ENCODE measurements around the gene TNP2.

TNP2 gene

DNA sequence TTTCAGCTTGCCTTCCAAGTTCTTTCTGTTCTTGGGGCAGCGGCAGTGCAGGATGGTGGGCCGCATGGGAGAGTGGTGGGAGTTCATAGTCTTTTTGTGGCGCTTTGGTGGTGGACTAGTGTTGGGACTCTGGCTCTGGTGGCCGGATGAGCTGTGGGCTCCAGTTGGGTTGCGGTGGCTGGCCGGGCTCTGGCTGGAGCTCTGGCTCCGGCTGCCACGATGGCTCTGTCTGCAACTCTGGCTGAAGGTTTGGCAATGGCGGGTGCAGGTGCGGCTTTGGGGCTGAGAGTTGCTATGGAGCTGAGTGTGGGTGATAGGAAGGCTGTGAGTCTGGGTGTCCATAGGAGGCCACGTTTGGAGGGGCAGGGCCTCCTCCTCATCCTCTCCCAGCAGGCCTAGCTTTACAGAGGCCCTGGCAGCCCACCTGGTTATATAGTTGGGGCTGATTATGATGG, at the start of gene TNP2:
Gene TNP2 (minus strand): TSS at position 405 of the 455 bp plus-strand sequence. CDS start 63 bp downstream, at position 342.
- Mint-ChIP-seq H3K36me3 (no peaks in the 10 kb centered on the region), H3K4me3 (no peak within 1 kb of the TSS), H3K9me3 (ENCODE audit: low read depth) (no peaks in the 10 kb centered on the region), H3K27me3 (no peaks in the 10 kb centered on the region), H3K27ac (no peak within 1 kb of the TSS), H3K4me1 (ENCODE audit: low read depth) (peaks cover 11% of the 10 kb centered on the region)

DNA sequence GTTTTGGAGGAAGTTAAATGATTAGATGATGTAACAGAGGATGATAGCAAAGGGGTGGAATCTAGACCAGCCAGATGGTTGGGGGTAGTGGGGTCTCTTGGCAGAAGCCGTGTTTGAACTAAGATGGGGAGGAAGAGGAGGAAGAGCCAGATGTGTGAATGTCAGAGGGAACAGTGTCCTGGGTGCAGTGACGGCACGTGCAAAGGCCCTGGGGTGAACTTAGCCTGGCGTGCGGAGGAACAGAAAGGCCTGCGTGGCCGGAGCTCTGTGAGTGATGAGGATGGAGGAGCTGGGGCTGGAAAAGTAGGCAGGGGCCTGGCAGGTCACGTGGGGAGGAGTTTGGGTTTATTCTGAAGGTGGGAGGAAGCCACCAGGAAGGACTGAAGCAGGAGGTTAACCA, 49.7 kb upstream of the TNP2 start:
- H3K36me3 Mint-ChIP-seq, result no peaks in the 10 kb centered on the region

DNA sequence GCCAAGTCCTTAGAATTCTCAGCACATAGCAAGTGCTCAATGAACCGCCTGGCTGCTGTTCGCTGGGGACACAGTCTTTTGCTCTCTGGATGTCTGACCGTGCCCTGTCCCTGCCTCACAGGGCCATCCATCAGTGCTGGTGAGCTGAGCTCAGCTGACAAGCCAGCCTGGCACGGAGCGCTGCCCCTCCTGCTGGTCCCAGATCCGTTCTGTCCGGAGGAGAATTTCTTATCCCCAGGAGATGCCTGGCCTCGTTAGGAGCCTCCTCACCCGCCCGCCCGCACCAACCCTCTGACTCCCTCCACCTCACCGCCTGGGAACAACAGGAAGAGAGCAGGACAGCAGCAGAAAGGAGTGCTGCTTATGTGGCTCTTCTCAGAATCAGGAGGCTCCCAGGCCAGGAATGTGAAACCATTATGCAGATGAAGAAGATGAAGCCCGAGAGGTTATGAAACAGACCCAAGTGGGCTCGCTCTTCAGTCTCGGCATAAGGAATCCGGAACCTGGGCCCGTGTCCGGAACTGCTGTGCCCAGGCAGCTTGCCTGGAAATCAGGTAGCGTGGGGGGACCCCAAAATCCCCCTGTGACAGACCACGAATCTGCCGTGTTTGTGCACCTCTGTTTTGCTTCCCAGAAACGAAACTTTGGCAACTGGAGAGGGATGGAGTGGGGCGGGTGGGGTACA, 47.3 kb upstream of the TNP2 start:
- H3K36me3 Mint-ChIP-seq, result no peaks in the 10 kb centered on the region
- peaks cover 23% of the 10 kb centered on the region for H3K4me1 Mint-ChIP-seq (ENCODE audit: low read depth)
- H3K4me3 Mint-ChIP-seq, result no peak overlapping the region
- H3K9me3 Mint-ChIP-seq (ENCODE audit: low read depth), result no peaks in the 10 kb centered on the region
- H3K27me3 Mint-ChIP-seq, result no peaks in the 10 kb centered on the region
- no peak overlapping the region for H3K27ac Mint-ChIP-seq

More for the DNA sequence above, 49.7 kb upstream of the TNP2 start:
- Mint-ChIP-seq H3K27me3 (no peaks in the 10 kb centered on the region), H3K27ac (no peak overlapping the region), H3K4me3 (no peak overlapping the region), H3K4me1 (ENCODE audit: low read depth) (peaks cover 1% of the 10 kb centered on the region), H3K9me3 (ENCODE audit: low read depth) (no peaks in the 10 kb centered on the region)

DNA sequence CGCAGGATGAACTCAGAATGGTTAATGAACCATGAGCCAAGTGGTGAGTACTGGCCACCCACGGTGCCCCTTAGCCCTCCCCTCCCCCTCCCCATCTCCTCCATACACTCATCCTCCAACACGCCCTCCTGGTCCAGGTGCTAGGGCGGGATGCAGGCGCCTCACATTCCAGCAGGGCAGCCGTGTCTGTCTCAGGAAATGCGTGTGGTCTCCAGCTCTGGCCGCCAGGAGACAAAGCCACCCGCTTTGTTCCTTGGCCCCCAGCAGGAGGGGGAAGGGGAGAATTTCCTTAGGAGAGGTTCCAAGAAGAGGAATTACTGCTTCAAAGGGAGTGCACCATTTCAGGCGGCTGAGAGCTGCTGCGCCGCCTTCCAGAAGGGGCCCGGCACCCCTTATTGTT, 46.4 kb upstream of the TNP2 start:
- Mint-ChIP-seq H3K9me3 (ENCODE audit: low read depth) (no peaks in the 10 kb centered on the region), H3K4me1 (ENCODE audit: low read depth) (peaks cover 32% of the 10 kb centered on the region), H3K36me3 (no peaks in the 10 kb centered on the region), H3K4me3 (no peak overlapping the region), H3K27ac (no peak overlapping the region), H3K27me3 (no peaks in the 10 kb centered on the region)

DNA sequence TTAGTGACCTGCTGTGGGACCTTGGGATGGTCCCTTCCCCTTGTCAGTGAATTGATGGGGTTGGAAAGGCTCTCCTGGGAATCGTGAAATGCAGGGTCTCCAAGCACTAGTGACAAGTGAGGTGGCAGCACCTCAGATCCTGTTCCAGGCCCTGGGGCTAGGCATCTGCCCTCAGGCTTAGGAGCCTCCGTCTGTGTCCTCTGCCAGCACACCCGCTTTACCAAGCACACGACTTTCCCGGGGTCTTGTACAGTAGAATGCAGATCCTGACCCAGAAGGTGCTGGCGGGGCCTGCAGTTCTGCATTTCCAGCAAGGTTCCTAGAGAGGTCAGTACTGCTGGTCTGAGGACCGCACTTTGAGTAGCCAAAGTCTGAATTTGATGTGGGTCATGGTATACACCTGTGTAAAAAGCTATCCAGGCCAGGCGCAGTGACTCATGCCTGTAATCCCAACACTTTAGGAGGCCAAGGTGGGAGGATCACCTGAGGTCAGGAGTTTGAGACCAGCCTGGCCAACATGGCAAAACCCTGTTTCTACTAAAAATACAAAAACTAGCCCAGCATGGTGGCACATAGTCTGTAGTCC, 45.3 kb upstream of the TNP2 start:
- H3K27ac Mint-ChIP-seq, result no peak overlapping the region
- H3K9me3 Mint-ChIP-seq (ENCODE audit: low read depth), result no peaks in the 10 kb centered on the region
- H3K4me1 Mint-ChIP-seq (ENCODE audit: low read depth), result peaks cover 39% of the 10 kb centered on the region
- H3K27me3 Mint-ChIP-seq, result no peaks in the 10 kb centered on the region
- H3K36me3 Mint-ChIP-seq, result no peaks in the 10 kb centered on the region
- no peak overlapping the region for H3K4me3 Mint-ChIP-seq

DNA sequence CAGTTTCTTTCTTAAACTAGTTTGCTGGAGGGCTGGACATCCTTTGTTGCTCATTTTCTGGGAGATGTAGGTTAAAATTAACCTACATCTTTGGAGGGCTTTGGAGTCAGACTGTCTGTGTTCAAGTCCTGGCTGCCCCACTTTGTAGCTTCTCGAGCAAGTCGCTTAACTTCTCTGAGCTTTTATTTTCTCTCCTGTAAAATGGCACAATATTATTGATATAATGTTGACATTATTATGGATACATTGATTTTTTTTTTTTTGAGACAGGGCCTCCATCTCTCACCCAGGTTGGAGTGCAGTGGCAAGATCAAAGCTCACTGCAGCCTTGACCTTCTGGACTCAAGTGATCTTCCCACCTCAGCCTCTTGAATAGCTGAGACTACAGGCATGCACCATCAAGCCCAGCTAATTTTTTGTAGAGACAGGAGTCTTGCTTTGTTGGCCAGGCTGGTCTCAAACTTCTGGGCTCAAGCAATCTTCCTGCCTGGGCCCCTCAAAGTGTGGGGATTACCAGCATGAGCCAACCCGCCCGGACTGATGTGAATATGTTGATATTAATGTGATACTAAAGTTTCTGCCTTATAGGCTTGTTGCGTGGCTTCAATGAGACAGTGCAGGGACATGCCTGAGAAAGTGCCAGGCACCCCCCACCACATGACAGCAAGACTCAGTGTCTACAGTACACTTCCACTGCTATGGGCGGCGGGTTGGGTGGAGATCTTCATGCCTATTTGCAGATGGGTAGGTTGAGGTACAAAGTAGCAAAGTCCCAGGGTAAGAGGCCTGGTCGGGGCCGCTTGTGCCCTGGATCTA, 44.6 kb upstream of the TNP2 start:
- Mint-ChIP-seq H3K36me3 (no peaks in the 10 kb centered on the region), H3K4me3 (no peak overlapping the region), H3K27ac (no peak overlapping the region), H3K4me1 (ENCODE audit: low read depth) (peaks cover 41% of the 10 kb centered on the region), H3K9me3 (ENCODE audit: low read depth) (no peaks in the 10 kb centered on the region), H3K27me3 (no peaks in the 10 kb centered on the region)

DNA sequence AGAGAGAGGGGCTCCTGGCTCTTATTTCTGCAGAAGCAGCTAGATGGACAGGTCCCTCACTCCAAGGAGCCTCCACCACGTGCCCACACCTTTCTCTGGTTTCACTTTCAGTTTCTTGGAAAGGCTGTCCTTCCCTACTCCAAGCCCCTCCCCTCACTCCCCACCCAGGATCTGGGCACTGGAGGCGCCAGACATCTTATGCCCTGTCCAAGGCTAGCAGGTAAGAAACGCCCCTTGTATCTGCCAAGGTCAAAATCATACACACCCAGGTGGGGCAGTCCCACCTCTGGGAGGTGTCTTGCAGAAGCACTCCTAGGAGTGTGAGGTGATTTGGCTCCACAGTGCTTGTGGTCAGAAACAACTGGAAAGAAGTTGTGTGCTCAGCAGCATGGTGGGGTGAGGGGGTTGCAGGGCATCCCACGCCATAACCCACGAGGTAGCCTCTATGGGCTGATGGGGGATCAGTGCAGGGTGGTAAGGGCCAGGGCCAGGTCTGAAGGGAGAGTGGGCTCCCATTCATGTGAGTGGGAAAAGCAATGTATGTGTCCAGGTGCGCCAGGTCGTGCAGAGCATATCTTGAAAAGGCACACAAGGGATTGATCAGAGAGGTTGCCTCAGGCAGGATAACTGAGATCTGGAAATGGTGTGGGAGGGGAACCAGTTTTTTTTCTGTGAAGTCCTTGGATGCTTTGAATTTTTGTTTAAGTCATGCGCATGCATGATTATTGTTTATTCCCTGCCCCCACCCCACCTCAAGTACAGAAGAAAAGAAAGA, 43.8 kb upstream of the TNP2 start:
- no peaks in the 10 kb centered on the region for H3K27me3 Mint-ChIP-seq
- H3K27ac Mint-ChIP-seq, result peak overlapping the region; percentile 50
- H3K36me3 Mint-ChIP-seq, result no peaks in the 10 kb centered on the region
- peaks cover 45% of the 10 kb centered on the region for H3K4me1 Mint-ChIP-seq (ENCODE audit: low read depth)
- no peaks in the 10 kb centered on the region for H3K9me3 Mint-ChIP-seq (ENCODE audit: low read depth)
- no peak overlapping the region for H3K4me3 Mint-ChIP-seq

DNA sequence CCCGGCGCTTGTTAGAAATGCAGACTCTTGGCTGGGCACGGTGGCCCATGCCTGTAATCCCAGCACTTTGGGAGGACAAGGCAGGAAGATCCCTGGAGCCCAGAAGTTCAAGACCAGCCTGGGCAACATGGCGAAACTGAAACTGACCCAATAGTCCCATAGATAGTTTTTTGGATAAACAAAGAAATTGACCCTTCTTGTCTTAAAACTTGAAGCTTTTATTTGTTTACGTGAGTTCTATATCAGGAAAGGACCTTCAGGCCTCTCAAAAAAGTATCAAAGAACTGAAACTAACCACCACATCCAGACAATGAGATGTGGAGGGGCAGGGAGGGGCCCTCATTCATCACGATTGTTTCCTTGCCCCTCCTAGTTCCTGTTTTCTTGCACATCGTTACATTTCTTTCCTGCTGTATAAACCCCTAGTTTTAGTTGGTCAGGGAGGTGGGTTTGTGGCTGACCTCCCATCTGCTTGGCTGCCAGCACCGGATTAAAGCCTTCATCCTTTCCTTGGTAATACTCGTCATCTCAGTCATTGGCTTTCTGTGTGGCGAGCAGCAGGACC, 42.0 kb upstream of the TNP2 start:
- Mint-ChIP-seq H3K4me1 (ENCODE audit: low read depth) (peaks cover 48% of the 10 kb centered on the region), H3K27ac (peak overlapping the region; percentile 76), H3K36me3 (no peaks in the 10 kb centered on the region), H3K4me3 (peak overlapping the region; percentile 69), H3K27me3 (no peaks in the 10 kb centered on the region), H3K9me3 (ENCODE audit: low read depth) (no peaks in the 10 kb centered on the region)

DNA sequence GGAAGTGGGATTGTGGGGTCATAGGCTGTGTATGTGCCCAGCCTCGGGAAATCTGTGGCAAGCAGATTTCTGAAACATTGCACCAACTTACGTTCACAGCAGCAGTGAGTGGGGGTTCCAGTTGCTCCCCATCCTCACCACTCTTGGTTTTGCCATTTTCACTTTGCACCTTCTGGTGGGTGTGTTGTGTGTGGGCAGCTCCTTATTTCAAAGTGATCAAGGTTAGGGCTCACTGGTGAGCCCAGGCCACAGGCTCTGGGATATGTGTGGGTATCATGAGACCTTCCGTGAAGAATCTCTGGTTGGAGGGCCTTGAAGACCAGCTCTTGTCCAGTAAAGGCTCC, 41.5 kb upstream of the TNP2 start:
- H3K4me1 Mint-ChIP-seq (ENCODE audit: low read depth), result peaks cover 48% of the 10 kb centered on the region
- peak overlapping the region; percentile 76 for H3K27ac Mint-ChIP-seq
- H3K36me3 Mint-ChIP-seq, result no peaks in the 10 kb centered on the region
- no peaks in the 10 kb centered on the region for H3K9me3 Mint-ChIP-seq (ENCODE audit: low read depth)
- no peak overlapping the region for H3K4me3 Mint-ChIP-seq
- H3K27me3 Mint-ChIP-seq, result no peaks in the 10 kb centered on the region

DNA sequence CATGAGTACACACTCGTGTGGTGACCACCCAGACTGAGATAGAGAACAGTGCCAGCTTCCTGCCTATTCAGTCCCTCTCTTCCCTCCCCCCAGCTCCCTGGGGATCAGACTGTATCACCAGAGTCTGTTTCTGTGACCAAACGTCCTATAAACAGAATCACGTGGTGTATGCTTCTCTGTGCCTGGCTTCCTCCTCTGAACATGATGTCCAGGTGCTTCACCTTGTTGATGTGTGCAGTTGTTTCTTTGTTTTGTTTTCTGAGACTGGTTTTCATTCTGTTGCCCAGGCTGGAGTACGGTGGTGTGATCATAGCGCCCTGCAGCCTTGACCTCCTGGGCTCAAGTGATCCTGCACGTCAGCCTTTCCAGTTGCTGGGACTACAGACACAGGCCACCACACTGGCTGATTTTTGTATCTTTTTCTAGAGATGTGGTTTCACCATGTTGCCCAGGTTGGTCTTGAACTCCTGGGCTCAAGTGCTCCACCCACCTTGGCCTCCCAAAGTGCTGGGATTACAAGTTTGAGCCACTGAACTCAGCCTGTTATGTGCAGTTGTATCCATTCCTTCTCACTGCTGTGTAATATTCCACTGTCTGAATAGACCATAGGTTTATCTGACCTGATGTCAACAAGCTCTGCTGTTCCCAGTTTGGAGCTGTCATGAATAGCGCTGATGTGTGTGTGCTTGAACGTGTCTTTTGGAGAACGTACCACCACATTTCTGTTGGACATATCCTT, 40.9 kb upstream of the TNP2 start:
- H3K4me3 Mint-ChIP-seq, result no peak overlapping the region
- H3K27me3 Mint-ChIP-seq, result no peaks in the 10 kb centered on the region
- no peaks in the 10 kb centered on the region for H3K36me3 Mint-ChIP-seq
- no peak overlapping the region for H3K27ac Mint-ChIP-seq
- H3K9me3 Mint-ChIP-seq (ENCODE audit: low read depth), result no peaks in the 10 kb centered on the region
- peaks cover 48% of the 10 kb centered on the region for H3K4me1 Mint-ChIP-seq (ENCODE audit: low read depth)

DNA sequence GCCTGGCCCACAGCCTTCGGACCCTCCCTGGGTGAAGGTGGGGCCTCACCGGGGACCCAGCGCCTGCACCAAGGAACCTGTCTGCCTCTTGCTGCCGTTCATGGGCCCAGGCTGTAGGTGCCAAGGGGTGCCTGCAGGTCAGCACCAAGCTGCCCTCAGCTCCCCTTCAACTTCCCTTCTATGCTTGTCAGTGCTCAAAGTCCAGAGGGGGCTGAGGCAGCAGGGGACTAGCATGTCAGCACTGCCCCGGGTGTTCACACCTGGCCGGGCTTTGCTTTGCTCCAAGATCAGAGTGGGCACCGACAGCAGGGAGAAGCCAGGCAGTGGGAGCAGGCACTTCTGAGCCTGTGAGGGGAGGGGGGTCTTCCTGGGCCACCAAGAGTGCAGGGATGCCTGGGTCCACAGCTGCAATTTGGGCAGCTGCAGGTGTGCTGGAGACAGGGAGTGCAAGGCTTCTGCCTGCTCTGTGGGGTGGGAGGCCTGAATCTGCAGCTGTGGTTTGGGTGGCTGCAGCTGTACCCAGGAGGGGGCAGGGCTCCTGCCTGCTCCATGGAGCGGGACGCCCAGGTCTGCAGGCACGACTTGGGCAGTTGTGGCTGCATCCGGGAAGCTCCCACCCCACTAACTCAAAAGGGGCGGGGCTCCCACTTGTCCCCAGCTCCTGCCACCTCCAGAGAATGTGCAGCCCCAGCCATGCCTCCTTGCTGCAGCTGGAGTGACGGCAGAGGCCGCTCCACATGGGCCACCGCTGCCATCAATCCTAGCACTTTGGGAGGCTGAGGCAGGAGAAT, 39.6 kb upstream of the TNP2 start:
- H3K4me3 Mint-ChIP-seq, result no peak overlapping the region
- H3K36me3 Mint-ChIP-seq, result no peaks in the 10 kb centered on the region
- H3K27me3 Mint-ChIP-seq, result no peaks in the 10 kb centered on the region
- H3K9me3 Mint-ChIP-seq (ENCODE audit: low read depth), result no peaks in the 10 kb centered on the region
- no peak overlapping the region for H3K27ac Mint-ChIP-seq
- H3K4me1 Mint-ChIP-seq (ENCODE audit: low read depth), result peaks cover 45% of the 10 kb centered on the region

DNA sequence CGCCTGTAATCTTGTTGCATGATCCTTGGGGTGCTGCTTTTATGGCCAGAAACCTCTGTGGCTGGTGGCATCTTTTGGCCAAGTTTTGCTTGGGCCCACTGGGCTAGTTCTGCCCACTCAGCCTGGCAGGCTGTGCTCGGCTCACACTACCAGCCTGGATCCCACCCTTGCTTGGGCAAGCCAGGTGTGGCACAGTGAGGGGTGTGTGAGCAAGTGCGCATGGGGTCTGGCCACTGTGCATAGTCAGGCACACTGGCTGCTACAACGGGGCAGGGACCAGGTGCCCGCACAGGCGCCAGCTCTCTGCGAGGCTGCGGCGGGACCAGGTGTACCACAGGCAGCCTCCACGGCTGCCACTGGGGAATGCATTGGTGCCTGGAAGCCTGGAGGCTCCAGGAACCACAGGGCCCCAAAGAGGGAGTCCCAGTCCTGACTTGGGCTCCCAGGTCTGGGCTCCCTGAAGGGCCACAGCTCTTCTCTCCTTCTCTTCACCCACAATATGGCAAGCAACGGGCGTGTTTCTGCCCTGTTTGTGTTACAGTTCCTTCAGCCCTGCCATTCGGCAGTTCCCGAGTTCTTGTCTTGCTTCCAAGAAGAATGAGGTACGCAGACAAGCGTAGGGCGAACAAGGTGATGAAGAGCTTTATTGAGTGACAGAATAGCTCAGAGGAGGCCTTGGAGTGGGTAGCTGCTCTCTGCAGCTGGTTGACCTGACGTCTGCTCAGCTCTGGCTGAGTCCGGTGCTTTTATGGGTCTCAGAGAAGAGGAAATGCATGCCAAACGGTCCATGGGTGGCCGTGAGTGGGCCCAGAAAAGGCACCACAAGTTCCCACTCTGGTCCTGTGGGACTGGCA, 38.7 kb upstream of the TNP2 start:
- Mint-ChIP-seq H3K4me1 (ENCODE audit: low read depth) (peaks cover 37% of the 10 kb centered on the region), H3K27ac (no peak overlapping the region), H3K9me3 (ENCODE audit: low read depth) (no peaks in the 10 kb centered on the region)

More for the DNA sequence above, 38.7 kb upstream of the TNP2 start:
- H3K4me3 Mint-ChIP-seq, result no peak overlapping the region
- H3K36me3 Mint-ChIP-seq, result no peaks in the 10 kb centered on the region
- no peaks in the 10 kb centered on the region for H3K27me3 Mint-ChIP-seq

Data from activated naive CD8-positive, alpha-beta T cell (primary cell).